ENCODE data around the gene FMNL1.
"Not testable (repeated sequence)": the region's sequence is repeated elsewhere in the genome, so short reads cannot be mapped to it uniquely, and the experiment has no call there.

FMNL1 gene

GRCh38 chr17:45221081-45222013, at the start of gene FMNL1:
Gene FMNL1, plus strand, starts transcription at chr17:45221885. Its CDS starts 240 bp downstream, at chr17:45222125.
- DNase-seq (ENCODE audit: low spot score) = peak; percentile 71

GRCh38 chr17:45172232-45172540, 49.5 kb upstream of the FMNL1 start:
- no peak for DNase-seq (ENCODE audit: low spot score)

GRCh38 chr17:45172541-45173286, 49.0 kb upstream of the FMNL1 start:
- DNase-seq (ENCODE audit: low spot score) = peak; percentile 80

GRCh38 chr17:45175759-45176115, 45.9 kb upstream of the FMNL1 start:
- DNase-seq (ENCODE audit: low spot score) = no peak

- DNase-seq (ENCODE audit: low spot score) = no peak
These were observed 44.1 kb upstream of the FMNL1 start for GRCh38 chr17:45177563-45177962.

GRCh38 chr17:45184144-45184543, 37.5 kb upstream of the FMNL1 start:
- no peak for DNase-seq (ENCODE audit: low spot score)

GRCh38 chr17:45186801-45187354, 34.8 kb upstream of the FMNL1 start:
- DNase-seq (ENCODE audit: low spot score) = no peak

- DNase-seq (ENCODE audit: low spot score) = no peak
These were observed 32.7 kb upstream of the FMNL1 start for GRCh38 chr17:45189009-45189408.

- DNase-seq (ENCODE audit: low spot score) = no peak
These were observed 31.0 kb upstream of the FMNL1 start for GRCh38 chr17:45190503-45191255.

- DNase-seq (ENCODE audit: low spot score) = no peak
These were observed 26.3 kb upstream of the FMNL1 start for GRCh38 chr17:45195424-45195823.

GRCh38 chr17:45197108-45197507, 24.6 kb upstream of the FMNL1 start:
- no peak for DNase-seq (ENCODE audit: low spot score)

GRCh38 chr17:45197555-45198334, 23.9 kb upstream of the FMNL1 start:
- peak; percentile 100 for DNase-seq (ENCODE audit: low spot score)

- DNase-seq (ENCODE audit: low spot score) = no peak
These were observed 21.0 kb upstream of the FMNL1 start for GRCh38 chr17:45200701-45201100.

GRCh38 chr17:45201457-45201856, 20.2 kb upstream of the FMNL1 start:
- DNase-seq (ENCODE audit: low spot score) = no peak

- not testable (repeated sequence) for DNase-seq (ENCODE audit: low spot score)
These were observed 19.8 kb upstream of the FMNL1 start for GRCh38 chr17:45201880-45202279.

- peak; percentile 94 for DNase-seq (ENCODE audit: low spot score)
These were observed 2.6 kb upstream of the FMNL1 start for GRCh38 chr17:45218895-45219661.

GRCh38 chr17:45220079-45220478, 1.6 kb upstream of the FMNL1 start:
- DNase-seq (ENCODE audit: low spot score) = no peak

- DNase-seq (ENCODE audit: low spot score) = peak; percentile 62
These were observed 266 bp downstream of the FMNL1 start for GRCh38 chr17:45222014-45222288.

- DNase-seq (ENCODE audit: low spot score) = peak; percentile 60
These were observed 757 bp downstream of the FMNL1 start for GRCh38 chr17:45222289-45222995.

GRCh38 chr17:45222996-45223538, 1.4 kb downstream of the FMNL1 start:
- peak; percentile 52 for DNase-seq (ENCODE audit: low spot score)

All from ecto neural progenitor cell (in vitro differentiated cells).